GM12878 (cell line): ENCODE data around the gene IQGAP3. TPM values are rescaled to one million over a fixed set of nuclear protein-coding genes. Genes with fewer than 3 reads are reported as not detected.
A peak's percentile ranks its signal among the peaks of the same experiment; 100 is the strongest.

Source experiments
- BRCA1 ChIP-seq: IDR thresholded peaks from 2 replicates; pipeline ENCODE4 v1.6.1; 2011; ENCODE audit warnings: low read depth, low read length, improper control_type of control experiment
- CBX5 ChIP-seq: sonication (generic); IDR thresholded peaks from 2 replicates; pipeline ENCODE4 v1.6.1; 2016; ENCODE audit warnings: low read depth, moderate library complexity, mild to moderate bottlenecking, inconsistent platforms
- CREB1 ChIP-seq: IDR thresholded peaks from 2 replicates; pipeline ENCODE4 v1.6.1; 2012; ENCODE audit warnings: low read depth, mild to moderate bottlenecking, inconsistent platforms
- DPF2 ChIP-seq: fragments of 450-650 bp; IDR thresholded peaks from 2 replicates; pipeline ENCODE4 v1.6.1; 2017; ENCODE audit warnings: mild to moderate bottlenecking
- EZH2 ChIP-seq: IDR thresholded peaks from 2 replicates; pipeline ENCODE4 v1.6.1; 2012; ENCODE audit warnings: low read depth, mild to moderate bottlenecking, control low read depth, inconsistent platforms, low read length, borderline replicate concordance; ENCODE audit not compliant: control insufficient read depth
- NR2C1 ChIP-seq: fragments of 450-650 bp; IDR thresholded peaks from 2 replicates; pipeline ENCODE4 v1.6.1; 2017; ENCODE audit warnings: antibody characterized with exemption, mild to moderate bottlenecking, moderate library complexity
- POLR2A ChIP-seq: IDR thresholded peaks from 2 replicates; pipeline ENCODE4 v1.6.1; 2011; ENCODE audit warnings: low read depth, mild to moderate bottlenecking, low read length
- RFX5 ChIP-seq: IDR thresholded peaks from 2 replicates; pipeline ENCODE4 v1.6.1; 2011; ENCODE audit warnings: low read depth, low read length, improper control_type of control experiment
- RUNX3 ChIP-seq: IDR thresholded peaks from 2 replicates; pipeline ENCODE4 v1.6.1; 2012; ENCODE audit warnings: low read length, inconsistent platforms
- SMC3 ChIP-seq: IDR thresholded peaks from 2 replicates; pipeline ENCODE4 v1.6.1; 2011; ENCODE audit warnings: low read length, improper control_type of control experiment, borderline replicate concordance
- TCF7 ChIP-seq: IDR thresholded peaks from 2 replicates; pipeline ENCODE4 v1.6.1; 2014; ENCODE audit warnings: antibody characterized with exemption, borderline replicate concordance
- WRNIP1 ChIP-seq: IDR thresholded peaks from 2 replicates; pipeline ENCODE4 v1.6.1; 2011; ENCODE audit warnings: low read depth, low read length, improper control_type of control experiment, borderline replicate concordance
- ZNF207 ChIP-seq: fragments of 450-650 bp; IDR thresholded peaks from 2 replicates; pipeline ENCODE4 v1.6.1; 2014; ENCODE audit warnings: antibody characterized with exemption, mild to moderate bottlenecking, borderline replicate concordance
- ZNF24 ChIP-seq: fragments of 450-650 bp; IDR thresholded peaks from 2 replicates; pipeline ENCODE4 v1.6.1; 2017; ENCODE audit warnings: antibody characterized with exemption, mild to moderate bottlenecking
- ZZZ3 ChIP-seq: IDR thresholded peaks from 2 replicates; pipeline ENCODE4 v1.6.1; 2011; ENCODE audit warnings: low read depth; ENCODE audit not compliant: control insufficient read depth, insufficient read length
- polyA plus RNA-seq, 11 experiments: library from polyadenylated mRNA; depleted of rRNA in 4 of 11; unstranded in 6 of 11; stranded (reverse) in 5 of 11; fragments of >200 nt; fragmentation: Nextera tagmentation in 4 of 11; fragmentation: Illumina TruSeq in 1 of 11; extraction: Ambion mirVana in 4 of 11; extraction: Trizol in 1 of 11; gene quantifications; 1 replicate in 1 of 11; 2 replicates in 10 of 11; pipeline versions ENCODE4 v1.2.1 to v1.2.3, GENCODE V29; 2011 to 2016; ENCODE audit warnings: inconsistent platforms in 2 of 11, missing spikeins in 2 of 11, low read depth in 1 of 11
- total RNA-seq, 4 experiments: library from RNA; depleted of rRNA in 3 of 4; stranded (reverse); fragments of >200 nt in 3 of 4; fragmentation: Illumina TruSeq in 1 of 4; extraction: Trizol in 1 of 4; gene quantifications; 2 replicates each; pipeline versions ENCODE4 v1.2.1 to v1.2.3, GENCODE V29; 2013 to 2021
- TF ChIP-seq, protein P1 (sequence below): fragments of 450-650 bp; IDR thresholded peaks from 2 replicates; pipeline ENCODE4 v1.6.1; 2016; ENCODE audit warnings: mild to moderate bottlenecking
- TF ChIP-seq, protein P2 (sequence below): fragments of 450-650 bp; IDR thresholded peaks from 2 replicates; pipeline ENCODE4 v1.6.1; 2014; ENCODE audit warnings: mild to moderate bottlenecking
- TF ChIP-seq, protein P3 (sequence below): IDR thresholded peaks from 2 replicates; pipeline ENCODE4 v1.6.1; 2011; ENCODE audit warnings: low read depth, low read length, improper control_type of control experiment, borderline replicate concordance

The IQGAP3 gene
- total and polyA plus RNA-seq, 10 of the 15 experiments (the other 5 are each of a cell fraction or from before 2014, with no cell fraction given): 1.1 to 10.7 (median 7.9) TPM

DNA sequence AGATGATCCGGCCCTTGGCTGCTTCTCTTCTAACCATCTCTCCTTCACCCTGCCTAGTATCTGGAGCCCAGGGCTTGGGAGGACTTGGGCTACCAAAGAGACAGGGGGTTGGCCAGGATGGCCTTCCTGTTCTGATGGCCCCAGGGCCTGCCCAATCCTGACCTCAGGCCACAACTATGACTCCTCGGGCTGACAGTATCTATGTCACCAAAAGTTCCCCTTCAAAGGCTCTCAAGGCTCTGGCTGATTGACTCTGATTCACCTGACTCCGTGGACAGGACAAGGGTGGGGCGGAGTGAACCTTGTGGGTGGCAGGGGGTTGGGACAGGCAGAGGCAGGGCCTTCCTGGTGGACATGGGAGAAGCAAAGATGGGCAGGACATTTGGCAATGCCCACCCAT, 84.5 kb downstream of the IQGAP3 start (continued):
- TF ChIP-seq EZH2 (no peak), TCF7 (no peak), SMC3 (no peak), WRNIP1 (no peak), CBX5 (no peak), BRCA1 (no peak), NR2C1 (peak; percentile 62), DPF2 (no peak), ZNF24 (no peak), ZZZ3 (no peak), RFX5 (no peak), CREB1 (no peak), ZNF207 (no peak), POLR2A (peak; percentile 29; the same call in 1 of the 2 replicates), RUNX3 (no peak)
- TF ChIP-seq, protein P1, sequence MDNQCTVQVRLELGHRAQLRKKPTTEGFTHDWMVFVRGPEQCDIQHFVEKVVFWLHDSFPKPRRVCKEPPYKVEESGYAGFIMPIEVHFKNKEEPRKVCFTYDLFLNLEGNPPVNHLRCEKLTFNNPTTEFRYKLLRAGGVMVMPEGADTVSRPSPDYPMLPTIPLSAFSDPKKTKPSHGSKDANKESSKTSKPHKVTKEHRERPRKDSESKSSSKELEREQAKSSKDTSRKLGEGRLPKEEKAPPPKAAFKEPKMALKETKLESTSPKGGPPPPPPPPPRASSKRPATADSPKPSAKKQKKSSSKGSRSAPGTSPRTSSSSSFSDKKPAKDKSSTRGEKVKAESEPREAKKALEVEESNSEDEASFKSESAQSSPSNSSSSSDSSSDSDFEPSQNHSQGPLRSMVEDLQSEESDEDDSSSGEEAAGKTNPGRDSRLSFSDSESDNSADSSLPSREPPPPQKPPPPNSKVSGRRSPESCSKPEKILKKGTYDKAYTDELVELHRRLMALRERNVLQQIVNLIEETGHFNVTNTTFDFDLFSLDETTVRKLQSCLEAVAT: no peak
- TF ChIP-seq, protein P2, sequence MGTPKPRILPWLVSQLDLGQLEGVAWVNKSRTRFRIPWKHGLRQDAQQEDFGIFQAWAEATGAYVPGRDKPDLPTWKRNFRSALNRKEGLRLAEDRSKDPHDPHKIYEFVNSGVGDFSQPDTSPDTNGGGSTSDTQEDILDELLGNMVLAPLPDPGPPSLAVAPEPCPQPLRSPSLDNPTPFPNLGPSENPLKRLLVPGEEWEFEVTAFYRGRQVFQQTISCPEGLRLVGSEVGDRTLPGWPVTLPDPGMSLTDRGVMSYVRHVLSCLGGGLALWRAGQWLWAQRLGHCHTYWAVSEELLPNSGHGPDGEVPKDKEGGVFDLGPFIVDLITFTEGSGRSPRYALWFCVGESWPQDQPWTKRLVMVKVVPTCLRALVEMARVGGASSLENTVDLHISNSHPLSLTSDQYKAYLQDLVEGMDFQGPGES: no peak
- TF ChIP-seq, protein P3, sequence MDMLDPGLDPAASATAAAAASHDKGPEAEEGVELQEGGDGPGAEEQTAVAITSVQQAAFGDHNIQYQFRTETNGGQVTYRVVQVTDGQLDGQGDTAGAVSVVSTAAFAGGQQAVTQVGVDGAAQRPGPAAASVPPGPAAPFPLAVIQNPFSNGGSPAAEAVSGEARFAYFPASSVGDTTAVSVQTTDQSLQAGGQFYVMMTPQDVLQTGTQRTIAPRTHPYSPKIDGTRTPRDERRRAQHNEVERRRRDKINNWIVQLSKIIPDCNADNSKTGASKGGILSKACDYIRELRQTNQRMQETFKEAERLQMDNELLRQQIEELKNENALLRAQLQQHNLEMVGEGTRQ: no peak
